T-helper 17 cell (primary cell): ENCODE data around the gene KCNJ12. TPM values are rescaled to one million over a fixed set of nuclear protein-coding genes. Genes with fewer than 3 reads are reported as not detected.

ENCODE experiments used
- total RNA-seq, 4 donors: library from RNA in 2 of 4; stranded (reverse) in 2 of 4; gene quantifications; one replicate each; pipeline ENCODE4 v1.2.3 and lab custom pipeline; 2022 to 2026

The KCNJ12 gene
- total RNA-seq, 2 donors from 2014 or later = 0.12 TPM; not detected in 1

Other genes with a start within 250 kb of the KCNJ12 start
- 1 to 10 TPM; 6.7 to 7.0 TPM for gene DHRS7B, start 249.4 kb upstream of the KCNJ12 start, total RNA-seq
- 10 to 100 TPM; 10.3 to 17.2 TPM for gene TMEM11, start 162.2 kb upstream of the KCNJ12 start, total RNA-seq
- 1 to 10 TPM; 4.9 to 8.4 TPM for gene NATD1, start 122.9 kb upstream of the KCNJ12 start, total RNA-seq
- gene MAP2K3, start 91.6 kb upstream of the KCNJ12 start, total RNA-seq = 10 to 100 TPM; 61.2 to 73.0 TPM